IPS-18a (cell line): ENCODE measurements around the gene DUSP12.

Source experiments
- H3K27ac ChIP-seq: one replicate; pipeline ENCODE4 v1.5.1; 2013; ENCODE audit warnings: low read length
- H3K27me3 ChIP-seq: one replicate; pipeline ENCODE4 v1.6.1; 2013; ENCODE audit warnings: mild to moderate bottlenecking, low read length; ENCODE audit not compliant: control insufficient read depth, insufficient read depth
- H3K36me3 ChIP-seq: one replicate; pipeline ENCODE4 v1.6.1; 2013; ENCODE audit warnings: low read depth, low read length; ENCODE audit not compliant: control insufficient read depth
- H3K4me1 ChIP-seq: one replicate; pipeline ENCODE4 v1.6.1; 2013; ENCODE audit warnings: low read depth, low read length; ENCODE audit not compliant: control insufficient read depth
- H3K4me3 ChIP-seq: one replicate; pipeline ENCODE4 v1.5.1; 2013; ENCODE audit warnings: low read length
- H3K9ac ChIP-seq: one replicate; pipeline ENCODE4 v1.6.1; 2013; ENCODE audit warnings: mild to moderate bottlenecking, low read length, moderate library complexity
- H3K9me3 ChIP-seq: one replicate; pipeline ENCODE4 v1.6.1; 2013; ENCODE audit warnings: low read depth, low read length; ENCODE audit not compliant: control insufficient read depth

DUSP12 gene

DNA sequence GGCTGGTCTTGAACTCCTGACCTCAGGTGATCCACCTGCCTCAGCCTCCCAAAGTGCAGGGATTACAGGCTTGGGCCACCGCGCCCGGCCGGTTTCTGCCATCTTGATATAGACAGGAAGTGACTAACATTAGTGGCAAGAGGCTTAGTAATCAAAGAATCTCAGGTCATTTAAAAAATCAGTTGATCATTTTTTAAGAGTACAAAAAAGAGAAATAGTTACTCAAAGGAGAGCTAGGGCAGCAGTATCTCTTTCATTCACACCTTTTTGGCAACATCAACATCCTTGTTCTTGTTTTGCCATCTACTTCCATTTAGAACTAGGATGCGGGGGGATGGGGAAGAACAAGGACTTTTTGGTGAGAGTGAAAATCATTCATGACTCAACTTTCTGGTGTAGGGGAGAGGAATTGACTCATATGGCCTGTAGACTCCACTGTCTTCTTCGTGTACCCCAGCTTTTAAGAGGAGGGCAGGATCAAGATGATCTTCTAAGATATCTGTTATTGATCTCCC is 19.5 kb upstream of the DUSP12 start:
- no peak overlapping the region for H3K9ac ChIP-seq
- H3K9me3 ChIP-seq = no peaks in the 10 kb centered on the region
- no peaks in the 10 kb centered on the region for H3K36me3 ChIP-seq
- H3K27me3 ChIP-seq = peaks cover 24% of the 10 kb centered on the region
- no peak overlapping the region for H3K4me3 ChIP-seq
- H3K4me1 ChIP-seq = peaks cover 6% of the 10 kb centered on the region
- H3K27ac ChIP-seq = no peak overlapping the region

DNA sequence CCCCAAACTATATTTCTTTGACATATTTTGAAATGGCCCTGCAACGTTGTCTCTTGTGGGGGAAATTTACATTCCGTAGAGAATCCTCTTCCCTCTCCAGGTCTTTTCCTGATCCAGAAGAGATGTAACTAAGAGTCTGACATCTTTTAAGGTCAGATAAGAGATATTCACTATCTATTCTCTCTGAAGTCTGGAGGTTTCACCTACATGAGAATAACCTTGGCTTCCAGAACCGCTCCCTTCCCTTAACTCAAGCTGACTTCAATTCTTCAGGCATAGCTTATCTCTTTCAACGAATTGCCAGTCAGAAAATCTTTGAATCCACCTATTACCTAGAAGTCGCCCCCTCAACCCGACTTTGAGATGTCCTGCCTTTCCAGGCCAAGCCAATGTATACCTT is 18.3 kb upstream of the DUSP12 start:
- H3K27me3 ChIP-seq = peaks cover 13% of the 10 kb centered on the region
- H3K4me1 ChIP-seq = peaks cover 9% of the 10 kb centered on the region
- H3K9ac ChIP-seq = no peak overlapping the region
- no peak overlapping the region for H3K4me3 ChIP-seq
- no peaks in the 10 kb centered on the region for H3K9me3 ChIP-seq
- H3K27ac ChIP-seq = no peak overlapping the region
- no peaks in the 10 kb centered on the region for H3K36me3 ChIP-seq

GRCh38 chr1:161731981-161732718 is 17.4 kb upstream of the DUSP12 start:
- no peak overlapping the region for H3K27ac ChIP-seq
- H3K27me3 ChIP-seq = peaks cover 8% of the 10 kb centered on the region
- H3K9me3 ChIP-seq = no peaks in the 10 kb centered on the region
- H3K36me3 ChIP-seq = no peaks in the 10 kb centered on the region
- H3K9ac ChIP-seq = no peak overlapping the region
- H3K4me1 ChIP-seq = peaks cover 16% of the 10 kb centered on the region
- H3K4me3 ChIP-seq = no peak overlapping the region

- no peak overlapping the region for H3K4me3 ChIP-seq
- no peaks in the 10 kb centered on the region for H3K9me3 ChIP-seq
- no peak overlapping the region for H3K9ac ChIP-seq
- H3K27ac ChIP-seq = no peak overlapping the region
- peaks cover 21% of the 10 kb centered on the region for H3K4me1 ChIP-seq
- no peaks in the 10 kb centered on the region for H3K36me3 ChIP-seq
- no peaks in the 10 kb centered on the region for H3K27me3 ChIP-seq
Measured at GRCh38 chr1:161733526-161733925, 16.1 kb upstream of the DUSP12 start.

DNA sequence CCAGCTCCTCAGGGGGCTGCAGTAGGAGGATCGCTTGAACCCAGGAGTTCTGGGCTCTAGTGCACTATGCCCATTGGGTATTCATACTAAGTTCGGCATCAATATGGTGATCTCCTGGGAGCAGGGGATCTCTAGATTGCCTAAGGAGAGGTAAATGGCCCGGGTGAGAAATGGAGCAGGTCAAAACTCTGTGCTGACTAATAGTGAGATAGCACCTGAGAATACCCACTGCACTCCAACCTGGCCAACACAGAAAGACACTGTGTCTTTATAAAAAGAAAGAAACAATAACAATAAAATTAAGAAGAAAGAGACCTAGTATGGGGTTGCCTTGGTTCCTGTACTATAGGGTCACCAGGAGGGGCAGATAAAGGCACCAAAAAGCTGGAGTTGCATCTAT is 13.7 kb upstream of the DUSP12 start:
- H3K9ac ChIP-seq = no peak overlapping the region
- peaks cover 19% of the 10 kb centered on the region for H3K4me1 ChIP-seq
- no peak overlapping the region for H3K27ac ChIP-seq
- no peaks in the 10 kb centered on the region for H3K36me3 ChIP-seq
- H3K9me3 ChIP-seq = no peaks in the 10 kb centered on the region
- no peaks in the 10 kb centered on the region for H3K27me3 ChIP-seq
- no peak overlapping the region for H3K4me3 ChIP-seq

GRCh38 chr1:161736335-161736969 is 13.1 kb upstream of the DUSP12 start:
- Histone ChIP-seq H3K27ac (no peak overlapping the region), H3K9me3 (no peaks in the 10 kb centered on the region), H3K9ac (no peak overlapping the region), H3K4me1 (peaks cover 18% of the 10 kb centered on the region), H3K4me3 (no peak overlapping the region), H3K36me3 (no peaks in the 10 kb centered on the region), H3K27me3 (no peaks in the 10 kb centered on the region)

DNA sequence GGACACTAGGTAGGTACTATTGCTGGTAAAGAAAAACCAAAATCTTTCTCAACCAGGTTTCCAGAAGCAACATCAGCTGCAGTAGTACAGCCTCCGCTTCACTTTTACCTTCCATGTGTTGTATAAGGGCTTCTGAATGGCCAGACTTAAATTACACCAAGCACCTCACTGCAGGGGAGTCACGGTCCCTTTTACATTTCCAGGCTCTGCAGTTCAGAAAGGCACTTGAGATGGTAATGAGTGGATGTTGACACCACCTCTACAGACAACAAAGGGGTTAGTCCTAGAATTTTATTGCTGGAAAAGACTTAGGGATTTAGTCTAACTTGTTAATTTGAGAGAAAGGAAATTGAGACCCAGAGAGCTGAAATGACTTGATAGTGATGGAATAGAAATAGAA is 12.0 kb upstream of the DUSP12 start:
- no peak overlapping the region for H3K27ac ChIP-seq
- H3K36me3 ChIP-seq = no peaks in the 10 kb centered on the region
- H3K9me3 ChIP-seq = no peaks in the 10 kb centered on the region
- no peaks in the 10 kb centered on the region for H3K27me3 ChIP-seq
- H3K9ac ChIP-seq = no peak overlapping the region
- H3K4me1 ChIP-seq = peaks cover 18% of the 10 kb centered on the region
- peak overlapping the region; percentile 21 for H3K4me3 ChIP-seq

DNA sequence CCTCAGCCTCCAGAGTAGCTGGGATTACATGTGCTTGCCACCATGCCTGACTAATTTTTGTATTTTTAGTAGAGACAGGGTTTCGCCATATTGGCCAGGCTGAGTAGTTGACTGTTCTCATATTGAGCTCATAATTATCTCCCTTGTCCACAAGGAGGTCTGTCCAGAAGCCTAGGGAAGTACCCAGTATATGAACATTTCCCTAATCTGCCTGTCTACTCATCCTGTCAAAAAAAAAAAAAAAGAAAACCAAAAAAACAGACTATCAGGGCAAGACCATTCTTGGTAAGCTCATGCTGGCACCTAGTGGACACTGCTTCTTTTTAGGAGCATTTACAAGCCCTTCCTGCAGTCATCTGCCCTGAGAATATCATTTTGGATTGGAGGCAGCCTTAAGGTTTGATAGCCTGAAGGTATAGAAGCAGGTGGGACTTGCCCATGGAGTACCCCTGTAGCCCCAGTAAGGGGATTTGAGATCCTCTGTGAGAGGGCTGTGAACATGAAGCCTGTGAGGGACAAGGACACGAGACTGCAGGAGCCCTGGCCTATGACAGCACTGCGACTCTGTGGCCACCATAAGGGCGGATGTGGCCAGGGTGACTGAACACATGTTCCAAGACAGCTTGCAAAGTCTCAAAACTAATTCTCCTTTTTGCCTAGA is 10.8 kb upstream of the DUSP12 start:
- H3K9me3 ChIP-seq = no peaks in the 10 kb centered on the region
- no peak overlapping the region for H3K4me3 ChIP-seq
- H3K27me3 ChIP-seq = no peaks in the 10 kb centered on the region
- no peak overlapping the region for H3K9ac ChIP-seq
- H3K4me1 ChIP-seq = peaks cover 18% of the 10 kb centered on the region
- no peaks in the 10 kb centered on the region for H3K36me3 ChIP-seq
- no peak overlapping the region for H3K27ac ChIP-seq

DNA sequence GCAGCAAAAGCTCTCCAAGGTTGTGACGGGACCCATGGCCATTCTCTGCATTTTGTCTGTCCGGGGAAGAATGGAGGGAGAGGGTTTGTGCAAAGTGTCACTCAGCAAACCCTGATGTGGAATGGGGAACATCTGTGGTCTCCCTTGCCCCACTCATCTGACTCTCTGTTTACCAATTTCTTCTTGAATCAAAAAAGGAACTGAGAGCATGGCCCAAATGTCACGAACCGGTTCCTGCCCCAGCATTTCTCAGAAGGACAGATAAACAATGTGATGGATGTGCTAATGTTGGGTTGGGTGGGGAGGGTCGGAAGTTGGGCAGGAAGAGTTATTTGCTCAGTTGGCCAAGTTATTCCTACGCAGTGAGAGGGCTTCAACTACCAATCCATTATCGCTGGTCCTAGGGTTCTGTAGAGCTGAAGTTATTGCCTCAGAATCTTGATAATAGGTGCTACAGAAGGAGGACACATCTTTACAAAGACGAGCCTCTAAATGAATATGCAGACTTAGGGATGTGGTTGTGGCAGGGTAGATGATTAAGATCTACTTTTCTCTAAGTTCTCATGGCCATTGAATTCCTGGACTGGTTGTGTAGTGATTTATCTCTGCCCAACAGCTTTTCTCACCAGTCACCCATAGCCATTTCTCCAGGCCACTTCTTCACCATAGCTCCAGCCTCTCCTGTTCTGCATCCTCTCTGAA is 9.6 kb upstream of the DUSP12 start:
- H3K27ac ChIP-seq = no peak overlapping the region
- H3K4me3 ChIP-seq = no peak overlapping the region

DNA sequence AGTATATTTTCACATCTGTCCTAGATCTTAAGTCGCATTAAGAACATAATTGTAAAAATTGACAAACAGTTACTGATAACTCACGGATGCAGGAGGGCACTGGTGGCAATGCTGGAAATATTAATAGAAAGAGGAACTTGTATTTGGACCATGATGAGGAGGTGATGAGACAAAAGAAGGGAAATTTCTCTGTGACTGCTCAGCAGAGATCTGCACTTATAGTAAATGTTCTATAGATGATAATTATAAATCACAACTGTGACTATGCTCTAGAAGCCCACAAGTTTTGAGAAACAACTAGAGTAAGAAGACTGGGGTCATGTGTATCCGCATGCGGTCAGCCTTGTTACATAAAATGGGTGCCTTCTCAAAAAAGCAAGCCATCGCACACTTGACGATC is 8.7 kb upstream of the DUSP12 start:
- Histone ChIP-seq H3K4me3 (no peak overlapping the region), H3K36me3 (no peaks in the 10 kb centered on the region), H3K9me3 (no peaks in the 10 kb centered on the region), H3K9ac (no peak overlapping the region), H3K4me1 (peaks cover 18% of the 10 kb centered on the region), H3K27me3 (no peaks in the 10 kb centered on the region), H3K27ac (no peak overlapping the region)

More for the DNA sequence above, 9.6 kb upstream of the DUSP12 start:
- H3K4me1 ChIP-seq = peaks cover 18% of the 10 kb centered on the region
- no peaks in the 10 kb centered on the region for H3K27me3 ChIP-seq
- no peaks in the 10 kb centered on the region for H3K36me3 ChIP-seq
- no peaks in the 10 kb centered on the region for H3K9me3 ChIP-seq
- no peak overlapping the region for H3K9ac ChIP-seq

GRCh38 chr1:161743231-161743630 is 6.4 kb upstream of the DUSP12 start:
- no peaks in the 10 kb centered on the region for H3K9me3 ChIP-seq
- no peaks in the 10 kb centered on the region for H3K36me3 ChIP-seq
- H3K4me3 ChIP-seq = no peak overlapping the region
- no peak overlapping the region for H3K9ac ChIP-seq
- no peak overlapping the region for H3K27ac ChIP-seq
- H3K4me1 ChIP-seq = no peaks in the 10 kb centered on the region
- H3K27me3 ChIP-seq = no peaks in the 10 kb centered on the region
